ENCODE data around the gene CYP26C1.

The CYP26C1 gene

GRCh38 chr10:93074597-93075368 lies 14.2 kb downstream of the CYP26C1 start:
- H3K36me3 ChIP-seq (ENCODE audit: control insufficient read depth, insufficient read depth, low read length), result no peaks in the 10 kb centered on the region
- H3K27me3 ChIP-seq (ENCODE audit: control insufficient read depth, insufficient read depth, low read length), result peaks cover 36% of the 10 kb centered on the region
- no peak overlapping the region for H3K9ac ChIP-seq (ENCODE audit: low read length)
- H3K27ac ChIP-seq (ENCODE audit: low read depth, low read length), result no peak overlapping the region
- H3K4me3 ChIP-seq (ENCODE audit: low read length), result peak overlapping the region; percentile 10
- H3K4me1 ChIP-seq (ENCODE audit: control insufficient read depth, insufficient read depth, low read length), result no peaks in the 10 kb centered on the region

- H3K4me1 ChIP-seq (ENCODE audit: control insufficient read depth, insufficient read depth, low read length), result no peaks in the 10 kb centered on the region
- no peak overlapping the region for H3K4me3 ChIP-seq (ENCODE audit: low read length)
- no peak overlapping the region for H3K9ac ChIP-seq (ENCODE audit: low read length)
- no peak overlapping the region for H3K27ac ChIP-seq (ENCODE audit: low read depth, low read length)
- H3K36me3 ChIP-seq (ENCODE audit: control insufficient read depth, insufficient read depth, low read length), result no peaks in the 10 kb centered on the region
- H3K27me3 ChIP-seq (ENCODE audit: control insufficient read depth, insufficient read depth, low read length), result peaks cover 37% of the 10 kb centered on the region
Observed at GRCh38 chr10:93075369-93076221, 15.0 kb downstream of the CYP26C1 start.

DNA sequence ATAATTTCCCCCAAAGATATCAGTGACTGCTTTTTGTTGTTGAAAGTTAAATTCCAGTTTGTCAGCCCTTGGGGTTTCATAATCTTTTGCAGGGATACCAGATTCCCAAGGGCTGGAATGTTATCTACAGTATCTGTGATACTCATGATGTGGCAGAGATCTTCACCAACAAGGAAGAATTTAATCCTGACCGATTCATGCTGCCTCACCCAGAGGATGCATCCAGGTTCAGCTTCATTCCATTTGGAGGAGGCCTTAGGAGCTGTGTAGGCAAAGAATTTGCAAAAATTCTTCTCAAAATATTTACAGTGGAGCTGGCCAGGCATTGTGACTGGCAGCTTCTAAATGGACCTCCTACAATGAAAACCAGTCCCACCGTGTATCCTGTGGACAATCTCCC lies 16.3 kb downstream of the CYP26C1 start:
- Histone ChIP-seq H3K36me3 (ENCODE audit: control insufficient read depth, insufficient read depth, low read length) (no peaks in the 10 kb centered on the region), H3K4me1 (ENCODE audit: control insufficient read depth, insufficient read depth, low read length) (no peaks in the 10 kb centered on the region), H3K27me3 (ENCODE audit: control insufficient read depth, insufficient read depth, low read length) (peaks cover 32% of the 10 kb centered on the region), H3K27ac (ENCODE audit: low read depth, low read length) (no peak overlapping the region), H3K9ac (ENCODE audit: low read length) (no peak overlapping the region), H3K4me3 (ENCODE audit: low read length) (no peak overlapping the region)

- no peak overlapping the region for H3K9ac ChIP-seq (ENCODE audit: low read length)
- H3K4me3 ChIP-seq (ENCODE audit: low read length), result no peak overlapping the region
- H3K27ac ChIP-seq (ENCODE audit: low read depth, low read length), result no peak overlapping the region
- no peaks in the 10 kb centered on the region for H3K4me1 ChIP-seq (ENCODE audit: control insufficient read depth, insufficient read depth, low read length)
- H3K36me3 ChIP-seq (ENCODE audit: control insufficient read depth, insufficient read depth, low read length), result no peaks in the 10 kb centered on the region
- peaks cover 22% of the 10 kb centered on the region for H3K27me3 ChIP-seq (ENCODE audit: control insufficient read depth, insufficient read depth, low read length)
Observed at GRCh38 chr10:93077860-93078337, 17.3 kb downstream of the CYP26C1 start.

DNA sequence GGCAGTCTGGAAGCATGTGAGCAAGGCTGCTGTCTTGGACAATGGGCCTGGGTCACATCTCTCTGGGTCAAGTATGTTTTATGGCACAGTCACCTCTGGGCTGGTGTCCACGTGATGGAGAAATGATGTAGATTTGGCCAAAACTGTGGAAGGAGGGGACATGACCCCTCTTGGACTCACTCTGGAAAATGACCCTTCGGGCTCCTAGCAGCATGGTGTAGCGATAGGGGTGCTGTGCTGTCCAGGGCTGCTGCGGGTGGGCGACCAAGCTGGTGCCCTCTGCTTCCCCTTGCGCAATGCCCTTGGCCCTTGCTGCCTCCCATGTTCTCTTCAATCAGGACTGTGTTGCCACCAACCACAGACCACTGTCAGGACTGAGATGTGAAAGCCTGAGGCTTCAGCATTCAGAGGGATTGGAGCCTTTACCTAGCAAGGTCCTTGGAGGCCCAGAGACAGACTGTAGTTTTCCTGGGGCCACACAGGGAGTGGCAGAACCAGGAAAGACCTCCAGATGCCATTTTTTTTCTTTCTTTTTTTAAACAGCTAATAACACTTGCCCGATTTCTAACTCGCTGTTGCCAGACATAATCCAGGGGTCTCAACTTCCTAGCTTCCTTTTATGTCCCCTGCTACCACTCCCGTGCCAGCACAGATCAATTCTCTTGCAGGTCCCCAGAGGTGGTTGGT lies 19.2 kb downstream of the CYP26C1 start:
- no peak overlapping the region for H3K9ac ChIP-seq (ENCODE audit: low read length)
- H3K27me3 ChIP-seq (ENCODE audit: control insufficient read depth, insufficient read depth, low read length), result peaks cover 9% of the 10 kb centered on the region
- no peaks in the 10 kb centered on the region for H3K36me3 ChIP-seq (ENCODE audit: control insufficient read depth, insufficient read depth, low read length)

GRCh38 chr10:93080350-93081046 lies 19.9 kb downstream of the CYP26C1 start:
- H3K9ac ChIP-seq (ENCODE audit: low read length), result no peak overlapping the region
- peaks cover 5% of the 10 kb centered on the region for H3K27me3 ChIP-seq (ENCODE audit: control insufficient read depth, insufficient read depth, low read length)
- H3K27ac ChIP-seq (ENCODE audit: low read depth, low read length), result no peak overlapping the region
- H3K4me1 ChIP-seq (ENCODE audit: control insufficient read depth, insufficient read depth, low read length), result no peaks in the 10 kb centered on the region
- H3K36me3 ChIP-seq (ENCODE audit: control insufficient read depth, insufficient read depth, low read length), result no peaks in the 10 kb centered on the region
- no peak overlapping the region for H3K4me3 ChIP-seq (ENCODE audit: low read length)

More for the DNA sequence above, 19.2 kb downstream of the CYP26C1 start:
- H3K4me3 ChIP-seq (ENCODE audit: low read length), result no peak overlapping the region
- no peaks in the 10 kb centered on the region for H3K4me1 ChIP-seq (ENCODE audit: control insufficient read depth, insufficient read depth, low read length)
- no peak overlapping the region for H3K27ac ChIP-seq (ENCODE audit: low read depth, low read length)

DNA sequence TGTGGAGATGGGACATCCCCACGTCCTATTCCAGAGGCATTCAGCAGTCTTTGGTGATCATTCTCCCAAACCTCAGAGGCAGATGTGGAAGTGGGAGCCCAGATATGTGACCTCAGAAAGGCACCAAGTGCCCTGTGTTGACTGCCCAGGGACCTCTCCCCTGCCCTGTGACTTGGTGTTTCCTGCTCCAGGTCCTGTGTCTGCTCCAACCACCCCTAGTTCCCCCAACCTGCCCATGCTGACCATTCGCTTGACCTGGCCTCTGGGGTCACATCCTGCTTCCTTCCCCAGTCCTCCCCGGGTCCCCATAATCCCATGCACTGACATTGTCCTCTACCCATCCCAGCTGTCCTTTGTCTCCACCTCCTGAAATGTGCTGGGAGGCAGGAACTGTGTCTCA lies 20.7 kb downstream of the CYP26C1 start:
- H3K4me3 ChIP-seq (ENCODE audit: low read length), result no peak overlapping the region

DNA sequence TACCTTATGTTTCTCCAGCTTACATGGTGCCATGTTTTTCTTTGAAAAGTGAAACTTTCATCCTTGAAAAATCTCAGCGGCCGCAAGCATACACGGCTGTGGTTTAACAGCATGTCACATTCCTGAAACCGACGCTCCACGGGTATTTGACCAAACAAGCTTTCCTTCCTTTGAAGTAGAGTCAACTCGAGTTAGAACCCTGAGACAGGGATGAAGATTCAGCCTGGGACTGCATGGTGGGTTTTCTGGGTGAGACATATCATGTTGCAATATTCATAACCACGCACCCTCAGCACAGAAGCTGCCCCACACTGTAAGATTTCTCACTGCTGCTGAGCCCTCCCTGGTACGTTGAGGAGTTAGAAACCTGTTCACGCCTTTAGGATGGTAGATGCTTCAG lies 21.2 kb downstream of the CYP26C1 start:
- Histone ChIP-seq H3K9ac (ENCODE audit: low read length) (no peak overlapping the region), H3K27ac (ENCODE audit: low read depth, low read length) (no peak overlapping the region), H3K27me3 (ENCODE audit: control insufficient read depth, insufficient read depth, low read length) (peaks cover 5% of the 10 kb centered on the region), H3K36me3 (ENCODE audit: control insufficient read depth, insufficient read depth, low read length) (no peaks in the 10 kb centered on the region), H3K4me3 (ENCODE audit: low read length) (no peak overlapping the region), H3K4me1 (ENCODE audit: control insufficient read depth, insufficient read depth, low read length) (no peaks in the 10 kb centered on the region)

More for the DNA sequence above, 20.7 kb downstream of the CYP26C1 start:
- no peak overlapping the region for H3K27ac ChIP-seq (ENCODE audit: low read depth, low read length)
- H3K27me3 ChIP-seq (ENCODE audit: control insufficient read depth, insufficient read depth, low read length), result peaks cover 5% of the 10 kb centered on the region
- no peaks in the 10 kb centered on the region for H3K36me3 ChIP-seq (ENCODE audit: control insufficient read depth, insufficient read depth, low read length)
- H3K9ac ChIP-seq (ENCODE audit: low read length), result no peak overlapping the region
- H3K4me1 ChIP-seq (ENCODE audit: control insufficient read depth, insufficient read depth, low read length), result no peaks in the 10 kb centered on the region

DNA sequence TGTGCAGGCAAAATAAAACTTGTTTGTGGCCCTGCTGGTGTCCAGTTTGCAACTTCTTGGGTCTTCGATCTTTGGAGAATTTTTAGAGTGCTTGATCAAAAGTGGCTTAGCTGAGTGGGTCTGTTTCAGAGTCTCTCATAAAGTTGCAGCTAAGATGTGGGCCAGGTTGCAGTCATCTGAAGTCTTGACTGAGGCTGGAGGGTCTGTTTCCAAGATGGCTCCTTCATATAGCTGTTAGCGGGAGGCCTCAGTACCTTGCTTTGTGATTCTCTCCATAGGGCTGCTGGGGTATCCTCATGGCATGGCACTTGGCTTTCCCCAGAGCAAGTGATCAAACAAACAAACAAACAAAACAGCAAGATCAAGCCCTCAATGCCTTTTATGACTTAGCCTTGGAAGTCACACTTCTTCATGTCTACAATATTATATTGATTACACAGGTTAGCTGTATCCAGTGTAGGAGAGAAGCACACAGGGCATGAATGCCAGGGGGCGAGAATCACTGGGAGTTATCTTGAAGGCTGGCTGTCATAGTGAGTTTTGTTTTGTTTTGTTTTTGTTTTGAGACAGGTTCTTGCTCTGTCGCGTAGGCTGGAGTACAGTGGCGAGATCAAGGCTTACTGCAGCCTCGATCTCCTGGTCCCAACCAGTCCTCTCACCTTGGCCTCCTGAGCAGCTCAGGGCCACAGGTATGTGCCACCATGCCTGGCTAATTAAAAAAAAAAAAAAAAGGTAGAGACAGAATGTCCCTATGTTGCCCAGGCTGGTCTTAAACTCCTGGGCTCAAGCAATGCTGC lies 23.3 kb downstream of the CYP26C1 start:
- H3K9ac ChIP-seq (ENCODE audit: low read length), result no peak overlapping the region
- peaks cover 5% of the 10 kb centered on the region for H3K27me3 ChIP-seq (ENCODE audit: control insufficient read depth, insufficient read depth, low read length)
- H3K27ac ChIP-seq (ENCODE audit: low read depth, low read length), result no peak overlapping the region
- no peaks in the 10 kb centered on the region for H3K4me1 ChIP-seq (ENCODE audit: control insufficient read depth, insufficient read depth, low read length)
- no peaks in the 10 kb centered on the region for H3K36me3 ChIP-seq (ENCODE audit: control insufficient read depth, insufficient read depth, low read length)
- no peak overlapping the region for H3K4me3 ChIP-seq (ENCODE audit: low read length)

GRCh38 chr10:93085272-93085859 lies 24.8 kb downstream of the CYP26C1 start:
- Histone ChIP-seq H3K4me1 (ENCODE audit: control insufficient read depth, insufficient read depth, low read length) (no peaks in the 10 kb centered on the region), H3K36me3 (ENCODE audit: control insufficient read depth, insufficient read depth, low read length) (no peaks in the 10 kb centered on the region), H3K4me3 (ENCODE audit: low read length) (no peak overlapping the region), H3K27ac (ENCODE audit: low read depth, low read length) (no peak overlapping the region), H3K27me3 (ENCODE audit: control insufficient read depth, insufficient read depth, low read length) (no peaks in the 10 kb centered on the region), H3K9ac (ENCODE audit: low read length) (no peak overlapping the region)

DNA sequence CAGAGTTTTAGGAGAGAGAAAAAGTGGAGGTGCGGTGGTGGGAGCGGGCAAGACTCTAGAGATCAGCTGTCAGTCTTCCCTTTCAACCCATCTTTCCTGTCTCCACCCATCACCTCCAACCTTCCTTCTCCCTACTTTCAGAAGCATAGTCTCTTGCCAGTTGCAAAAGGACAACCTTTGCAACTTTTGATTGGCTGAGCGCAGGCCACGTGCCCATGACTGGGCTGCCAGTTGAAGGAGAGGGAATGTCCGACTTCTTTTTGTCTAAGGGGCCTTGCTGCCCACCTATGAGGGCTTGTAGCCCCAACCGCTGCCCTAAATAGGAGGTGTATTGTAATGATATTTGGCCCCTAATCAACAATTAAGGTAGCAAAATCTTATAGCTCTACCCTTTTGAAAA lies 25.7 kb downstream of the CYP26C1 start:
- Histone ChIP-seq H3K36me3 (ENCODE audit: control insufficient read depth, insufficient read depth, low read length) (no peaks in the 10 kb centered on the region), H3K9ac (ENCODE audit: low read length) (no peak overlapping the region), H3K27ac (ENCODE audit: low read depth, low read length) (no peak overlapping the region), H3K27me3 (ENCODE audit: control insufficient read depth, insufficient read depth, low read length) (no peaks in the 10 kb centered on the region), H3K4me3 (ENCODE audit: low read length) (no peak overlapping the region), H3K4me1 (ENCODE audit: control insufficient read depth, insufficient read depth, low read length) (no peaks in the 10 kb centered on the region)

All from rectal smooth muscle tissue (tissue), 1 donor.